ENCODE data around the gene MRPL36. TPM values are rescaled to one million over a fixed set of nuclear protein-coding genes. Genes with fewer than 3 reads are reported as not detected.

The MRPL36 gene
- total and polyA plus RNA-seq, 2 donors (not counting 3 experiments of a cell fraction or from before 2014, with no cell fraction given): 70.3 to 72.7 TPM

DNA sequence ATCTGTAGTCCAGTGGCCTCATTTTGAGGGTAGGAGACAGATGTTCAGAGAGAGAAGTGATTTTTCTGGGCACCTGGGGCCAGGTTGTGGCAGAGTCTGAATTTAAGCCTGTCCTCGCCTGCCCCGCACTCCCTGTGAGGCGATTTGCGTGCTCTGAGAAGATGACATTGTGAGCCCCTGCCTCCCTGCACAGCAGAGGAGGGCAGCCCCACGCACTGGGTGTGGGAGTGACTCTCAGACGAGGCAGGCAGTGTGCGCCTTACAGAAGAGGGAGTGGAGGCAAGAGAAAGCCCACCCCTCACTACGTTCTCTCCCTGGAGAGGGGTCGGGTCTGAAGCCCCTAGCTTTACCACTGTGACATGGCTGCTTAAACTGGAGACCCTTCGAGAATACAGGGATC lies 47.4 kb upstream of the MRPL36 start:
- Histone ChIP-seq H3K27ac (ENCODE audit: insufficient read depth, low read depth, low read length) (no peak overlapping the region), H2AFZ (ENCODE audit: low read depth, low read length) (no peak overlapping the region), H4K20me1 (replicated peaks; ENCODE audit: control insufficient read depth, extremely low read depth, insufficient read depth, low read length) (no peaks in the 10 kb centered on the region), H3K9me3 (replicated peaks; ENCODE audit: control insufficient read depth, insufficient read depth, low read length) (no peaks in the 10 kb centered on the region), H3K36me3 (ENCODE audit: control insufficient read depth in 2 of 2, extremely low read depth in 1 of 2, insufficient read depth in 2 of 2, low read length in 2 of 2) (no peaks in the 10 kb centered on the region), H3K9ac (replicated peaks; ENCODE audit: extremely low read depth, insufficient read depth, low read length) (no peak overlapping the region), H3K4me2 (ENCODE audit: insufficient read depth, low read length) (no peak overlapping the region), H3K79me2 (ENCODE audit: control insufficient read depth, insufficient read depth, low read length) (no peaks in the 10 kb centered on the region), H3K9me1 (replicated peaks; ENCODE audit: control insufficient read depth, extremely low read depth, insufficient read depth, low read length) (no peaks in the 10 kb centered on the region), H3K4me3 (replicated peaks in 1 of 3; ENCODE audit: insufficient read depth in 1 of 3, low read depth in 1 of 3, low read length in 3 of 3) (no peak overlapping the region), H3K4me1 (ENCODE audit: control insufficient read depth, extremely low read depth, insufficient read depth, low read length) (no peaks in the 10 kb centered on the region), H3K27me3 (ENCODE audit: control insufficient read depth in 2 of 2, insufficient read depth in 2 of 2, low read length in 2 of 2) (peaks cover 8 to 15% of the 10 kb centered on the region in 2 experiments)
- TF ChIP-seq MYC (IDR thresholded peaks at IDR 0.05; ENCODE audit: low read depth, low read length) (no peak), POLR2AphosphoS5 (IDR thresholded peaks at IDR 0.05; ENCODE audit: insufficient read depth, low read depth, low read length) (no peak), FOS (IDR thresholded peaks at IDR 0.05; ENCODE audit: borderline replicate concordance, insufficient read depth, low read length) (no peak), GATA2 (IDR thresholded peaks at IDR 0.05; ENCODE audit: insufficient read depth, insufficient read length, low read depth, low read length) (no peak), EZH2 (IDR thresholded peaks at IDR 0.05; ENCODE audit: borderline replicate concordance, low read depth, low read length, severe bottlenecking) (no peak), JUN (IDR thresholded peaks at IDR 0.05; ENCODE audit: borderline replicate concordance, insufficient read depth, insufficient read length, low read depth) (no peak), POLR2A (IDR thresholded peaks at IDR 0.05; ENCODE audit: low read depth, low read length) (no peak)
- TF ChIP-seq, protein P1, sequence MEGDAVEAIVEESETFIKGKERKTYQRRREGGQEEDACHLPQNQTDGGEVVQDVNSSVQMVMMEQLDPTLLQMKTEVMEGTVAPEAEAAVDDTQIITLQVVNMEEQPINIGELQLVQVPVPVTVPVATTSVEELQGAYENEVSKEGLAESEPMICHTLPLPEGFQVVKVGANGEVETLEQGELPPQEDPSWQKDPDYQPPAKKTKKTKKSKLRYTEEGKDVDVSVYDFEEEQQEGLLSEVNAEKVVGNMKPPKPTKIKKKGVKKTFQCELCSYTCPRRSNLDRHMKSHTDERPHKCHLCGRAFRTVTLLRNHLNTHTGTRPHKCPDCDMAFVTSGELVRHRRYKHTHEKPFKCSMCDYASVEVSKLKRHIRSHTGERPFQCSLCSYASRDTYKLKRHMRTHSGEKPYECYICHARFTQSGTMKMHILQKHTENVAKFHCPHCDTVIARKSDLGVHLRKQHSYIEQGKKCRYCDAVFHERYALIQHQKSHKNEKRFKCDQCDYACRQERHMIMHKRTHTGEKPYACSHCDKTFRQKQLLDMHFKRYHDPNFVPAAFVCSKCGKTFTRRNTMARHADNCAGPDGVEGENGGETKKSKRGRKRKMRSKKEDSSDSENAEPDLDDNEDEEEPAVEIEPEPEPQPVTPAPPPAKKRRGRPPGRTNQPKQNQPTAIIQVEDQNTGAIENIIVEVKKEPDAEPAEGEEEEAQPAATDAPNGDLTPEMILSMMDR (IDR thresholded peaks at IDR 0.05; ENCODE audit: extremely low read depth in 1 of 2, insufficient read depth in 1 of 2, low read depth in 1 of 2, low read length in 2 of 2): no peak
- TF ChIP-seq, protein P2, sequence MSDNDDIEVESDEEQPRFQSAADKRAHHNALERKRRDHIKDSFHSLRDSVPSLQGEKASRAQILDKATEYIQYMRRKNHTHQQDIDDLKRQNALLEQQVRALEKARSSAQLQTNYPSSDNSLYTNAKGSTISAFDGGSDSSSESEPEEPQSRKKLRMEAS (IDR thresholded peaks at IDR 0.05; ENCODE audit: insufficient read depth, insufficient read length): no peak
- DNase-seq (ENCODE audit: low read depth, low spot score) (no peak), FAIRE-seq (no peak)
- CTCF ChIA-PET: no interaction called here
- dilution Hi-C loops (cut with MboI; ENCODE audit: extremely low pct_ligation_motif_present, low sequenced_read_pairs) (no loop called here), intact Hi-C loops (cut with micrococcal nuclease) (no loop called here)
- POLR2A ChIA-PET: no interaction called here
- no TSS peak for BruUV-seq (replicated peaks)

All from endothelial cell of umbilical vein (primary cell).